Endothelial cell of umbilical vein (primary cell): ENCODE results near the gene TMOD2. TPM values are rescaled to one million over a fixed set of nuclear protein-coding genes. Genes with fewer than 3 reads are reported as not detected.
A peak's percentile ranks its signal among the peaks of the same experiment; 100 is the strongest.

Source experiments
- BruUV-seq: library from RNA; stranded (reverse); fragments of 400-500 nt; replicated peaks from 2 replicates; lab custom pipeline; 2021; lab: Mats Ljungman, UMichigan
- CTCF ChIA-PET: fragments of 300-600, 350-600 bp; sonication (Branson Sonifier 250); formaldehyde crosslinking; loops from one replicate; lab custom pipeline; 2021; ENCODE audit warnings: antibody characterized with exemption, inconsistent platforms; lab: Charles Lee
- POLR2A ChIA-PET: fragments of 300-600, 350-600 bp; sonication (Branson Sonifier 250); formaldehyde crosslinking; loops from one replicate; lab custom pipeline; 2021; ENCODE audit warnings: antibody characterized with exemption, inconsistent platforms; lab: Charles Lee
- DNase-seq: peaks from one replicate; pipeline ENCODE4 v3.0.0-alpha.2; 2011; ENCODE audit warnings: low read depth, low spot score
- FAIRE-seq: peaks from 2 replicates; lab custom pipeline; 2011; peaks lifted over from hg19 to GRCh38; lab: Jason Lieb, UNC
- H2AFZ ChIP-seq: 2 replicates; pipeline ENCODE4 v1.6.0; 2012; ENCODE audit warnings: low read depth, low read length, control low read depth, inconsistent platforms
- H3K27ac ChIP-seq: 2 replicates; pipeline ENCODE4 v1.5.1; 2011; ENCODE audit warnings: low read depth, mild to moderate bottlenecking, control low read depth, low read length, moderate library complexity; ENCODE audit not compliant: insufficient read depth
- H3K27me3 ChIP-seq, 2 experiments: 2 replicates each; pipeline versions ENCODE4 v1.6.0 to v1.6.1; 2011; ENCODE audit warnings: low read length in 2 of 2, mixed read lengths in 1 of 2; ENCODE audit not compliant: control insufficient read depth in 2 of 2, insufficient read depth in 2 of 2
- H3K36me3 ChIP-seq, 2 experiments: 2 replicates in 1 of 2; 3 replicates in 1 of 2; pipeline ENCODE4 v1.5.1; 2011; ENCODE audit warnings: low read length in 2 of 2, mild to moderate bottlenecking in 1 of 2, moderate library complexity in 1 of 2; ENCODE audit not compliant: control insufficient read depth in 2 of 2, insufficient read depth in 2 of 2; ENCODE audit errors: extremely low read depth in 1 of 2
- H3K4me1 ChIP-seq: 3 replicates; pipeline ENCODE4 v1.5.1; 2011; ENCODE audit warnings: mild to moderate bottlenecking, low read length; ENCODE audit not compliant: control insufficient read depth, insufficient read depth; ENCODE audit errors: extremely low read depth
- H3K4me2 ChIP-seq: 2 replicates; pipeline ENCODE4 v1.6.1; 2011; ENCODE audit warnings: low read length, control low read depth, mixed read lengths; ENCODE audit not compliant: insufficient read depth
- H3K4me3 ChIP-seq, 3 experiments: fragments of 200-600 bp in 1 of 3; sonication (generic), shearing (Covaris generic) in 1 of 3; replicated peaks in 1 of 3; 2 replicates each; pipeline ENCODE4 v1.5.1; 2011 to 2016; ENCODE audit warnings: control low read depth in 3 of 3, low read length in 3 of 3, mild to moderate bottlenecking in 2 of 3, inconsistent platforms in 1 of 3, low read depth in 1 of 3, moderate library complexity in 1 of 3; ENCODE audit not compliant: insufficient read depth in 1 of 3
- H3K79me2 ChIP-seq: 2 replicates; pipeline ENCODE4 v1.6.0; 2012; ENCODE audit warnings: low read length, inconsistent platforms; ENCODE audit not compliant: control insufficient read depth, insufficient read depth
- H3K9ac ChIP-seq: replicated peaks from 2 replicates; pipeline ENCODE3; 2011; ENCODE audit warnings: low read length, control low read depth; ENCODE audit not compliant: insufficient read depth; ENCODE audit errors: extremely low read depth
- H3K9me1 ChIP-seq: replicated peaks from 3 replicates; pipeline ENCODE4 v1.6.0; 2011; ENCODE audit warnings: mild to moderate bottlenecking, low read length; ENCODE audit not compliant: control insufficient read depth, insufficient read depth; ENCODE audit errors: extremely low read depth
- H3K9me3 ChIP-seq: replicated peaks from 2 replicates; pipeline ENCODE4 v1.5.1; 2012; ENCODE audit warnings: low read length, inconsistent platforms; ENCODE audit not compliant: control insufficient read depth, insufficient read depth
- H4K20me1 ChIP-seq: replicated peaks from 2 replicates; pipeline ENCODE3; 2011; ENCODE audit warnings: mild to moderate bottlenecking, low read length; ENCODE audit not compliant: control insufficient read depth, insufficient read depth; ENCODE audit errors: extremely low read depth
- EZH2 ChIP-seq: IDR thresholded peaks from 2 replicates; pipeline ENCODE4 v1.6.1; 2012; ENCODE audit warnings: borderline replicate concordance, low read depth, mild to moderate bottlenecking, moderate library complexity, low read length, inconsistent platforms; ENCODE audit not compliant: severe bottlenecking
- FOS ChIP-seq: IDR thresholded peaks from 2 replicates; pipeline ENCODE4 v1.6.1; 2011; ENCODE audit warnings: mild to moderate bottlenecking, low read length, moderate library complexity, borderline replicate concordance; ENCODE audit not compliant: insufficient read depth
- GATA2 ChIP-seq: IDR thresholded peaks from 2 replicates; pipeline ENCODE4 v1.7.0; 2011; ENCODE audit warnings: low read depth, mild to moderate bottlenecking, moderate library complexity, mixed read lengths, low read length; ENCODE audit not compliant: insufficient read length, insufficient read depth
- JUN ChIP-seq: IDR thresholded peaks from 2 replicates; pipeline ENCODE4 v1.6.1; 2011; ENCODE audit warnings: borderline replicate concordance, low read depth; ENCODE audit not compliant: insufficient read length, insufficient read depth
- MAX ChIP-seq: IDR thresholded peaks from 2 replicates; pipeline ENCODE4 v1.6.1; 2011; ENCODE audit not compliant: insufficient read depth, insufficient read length
- MYC ChIP-seq: IDR thresholded peaks from one replicate; pipeline ENCODE4 v1.6.1; 2011; ENCODE audit warnings: mild to moderate bottlenecking, low read depth, low read length
- POLR2A ChIP-seq: IDR thresholded peaks from 2 replicates; pipeline ENCODE4 v1.6.1; 2012; ENCODE audit warnings: low read depth, mild to moderate bottlenecking, control low read depth, low read length
- POLR2AphosphoS5 ChIP-seq: IDR thresholded peaks from 2 replicates; pipeline ENCODE4 v1.6.1; 2012; ENCODE audit warnings: low read depth, mild to moderate bottlenecking, control low read depth, low read length, moderate library complexity; ENCODE audit not compliant: insufficient read depth
- dilution Hi-C: fragments of 300-500 bp; cut with MboI; formaldehyde crosslinking; loops from one replicate; pipeline ENCODE4 v1.15.0; 2019; ENCODE audit warnings: low sequenced_read_pairs; ENCODE audit not compliant: extremely low pct_ligation_motif_present
- intact Hi-C: fragments of 100-400 bp; cut with micrococcal nuclease; formaldehyde crosslinking; loops from one replicate; pipeline ENCODE4 v1.10.0; 2022
- polyA plus RNA-seq, 4 experiments: library from polyadenylated mRNA; depleted of rRNA in 3 of 4; stranded (reverse) in 3 of 4; unstranded in 1 of 4; fragments of >200 nt; gene quantifications; 2 replicates each; pipeline versions ENCODE4 v1.2.1 to v1.2.3, GENCODE V29; 2011 to 2012; ENCODE audit warnings: missing spikeins in 1 of 4
- total RNA-seq: library from RNA; stranded (reverse); gene quantifications from 2 replicates; pipeline ENCODE4 v1.2.3, GENCODE V29; 2021
- TF ChIP-seq, protein P1 (sequence below), 2 donors: IDR thresholded peaks; 1 replicate in 1 of 2; 2 replicates in 1 of 2; pipeline ENCODE4 v1.5.1; 2011; ENCODE audit warnings: low read length in 2 of 2, mild to moderate bottlenecking in 2 of 2, moderate library complexity in 2 of 2, control low read depth in 1 of 2, inconsistent platforms in 1 of 2, low read depth in 1 of 2; ENCODE audit not compliant: insufficient read depth in 1 of 2; ENCODE audit errors: extremely low read depth in 1 of 2

The TMOD2 gene
- total and polyA plus RNA-seq, 2 donors (not counting 3 experiments of a cell fraction or from before 2014, with no cell fraction given), result 0.46 to 2.7 TPM

- dilution Hi-C loops, result no loop called here
Observed at GRCh38 chr15:51814606-51815005, 63.2 kb downstream of the TMOD2 start.

DNA sequence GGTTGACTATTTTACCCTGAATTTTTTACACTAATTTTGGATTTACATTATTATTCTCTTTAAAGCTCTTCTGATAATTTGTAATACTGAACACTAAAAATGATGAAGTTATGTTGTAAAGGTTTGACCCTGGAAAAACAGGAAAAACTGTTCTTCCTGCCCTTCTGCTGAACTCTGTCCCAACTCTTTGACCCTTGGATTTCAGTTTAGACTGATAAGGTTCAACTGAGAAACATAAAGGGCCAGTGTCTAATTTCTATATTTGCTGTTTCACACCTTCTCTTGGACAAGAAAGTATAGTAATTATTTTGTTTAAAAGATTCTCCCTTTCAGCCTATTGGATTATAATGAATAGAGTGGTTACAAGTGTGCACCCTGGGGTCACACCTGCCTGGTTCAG, 65.2 kb downstream of the TMOD2 start:
- intact Hi-C loops, result no loop called here
- no peak overlapping the region for H3K4me3 ChIP-seq
- H3K4me1 ChIP-seq, result peaks cover 5% of the 10 kb centered on the region
- H3K9ac ChIP-seq, result no peak overlapping the region
- no peaks in the 10 kb centered on the region for H3K36me3 ChIP-seq
- no peaks in the 10 kb centered on the region for H4K20me1 ChIP-seq
- H3K9me1 ChIP-seq, result no peaks in the 10 kb centered on the region
- ChIA-PET CTCF (no interaction called here), POLR2A (no interaction called here)
- TF ChIP-seq POLR2AphosphoS5 (no peak), GATA2 (no peak), POLR2A (no peak), JUN (no peak), EZH2 (no peak), FOS (no peak), MAX (no peak), MYC (no peak)
- TF ChIP-seq, protein P1, sequence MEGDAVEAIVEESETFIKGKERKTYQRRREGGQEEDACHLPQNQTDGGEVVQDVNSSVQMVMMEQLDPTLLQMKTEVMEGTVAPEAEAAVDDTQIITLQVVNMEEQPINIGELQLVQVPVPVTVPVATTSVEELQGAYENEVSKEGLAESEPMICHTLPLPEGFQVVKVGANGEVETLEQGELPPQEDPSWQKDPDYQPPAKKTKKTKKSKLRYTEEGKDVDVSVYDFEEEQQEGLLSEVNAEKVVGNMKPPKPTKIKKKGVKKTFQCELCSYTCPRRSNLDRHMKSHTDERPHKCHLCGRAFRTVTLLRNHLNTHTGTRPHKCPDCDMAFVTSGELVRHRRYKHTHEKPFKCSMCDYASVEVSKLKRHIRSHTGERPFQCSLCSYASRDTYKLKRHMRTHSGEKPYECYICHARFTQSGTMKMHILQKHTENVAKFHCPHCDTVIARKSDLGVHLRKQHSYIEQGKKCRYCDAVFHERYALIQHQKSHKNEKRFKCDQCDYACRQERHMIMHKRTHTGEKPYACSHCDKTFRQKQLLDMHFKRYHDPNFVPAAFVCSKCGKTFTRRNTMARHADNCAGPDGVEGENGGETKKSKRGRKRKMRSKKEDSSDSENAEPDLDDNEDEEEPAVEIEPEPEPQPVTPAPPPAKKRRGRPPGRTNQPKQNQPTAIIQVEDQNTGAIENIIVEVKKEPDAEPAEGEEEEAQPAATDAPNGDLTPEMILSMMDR (IDR thresholded peaks at IDR 0.05; ENCODE audit: extremely low read depth in 1 of 2, insufficient read depth in 1 of 2, low read depth in 1 of 2, low read length in 2 of 2), result no peak
- BruUV-seq, result no TSS peak
- H3K4me2 ChIP-seq, result no peak overlapping the region
- DNase-seq (peak; percentile 55), FAIRE-seq (peak; percentile 56)
- no peaks in the 10 kb centered on the region for H3K79me2 ChIP-seq
- H2AFZ ChIP-seq, result no peak overlapping the region
- dilution Hi-C loops, result no loop called here
- H3K9me3 ChIP-seq, result no peaks in the 10 kb centered on the region
- no peak overlapping the region for H3K27ac ChIP-seq
- no peaks in the 10 kb centered on the region for H3K27me3 ChIP-seq

More at GRCh38 chr15:51814606-51815005, 63.2 kb downstream of the TMOD2 start:
- H3K4me3 ChIP-seq, result no peak overlapping the region
- no peaks in the 10 kb centered on the region for H3K9me3 ChIP-seq
- H4K20me1 ChIP-seq, result no peaks in the 10 kb centered on the region
- no peaks in the 10 kb centered on the region for H3K27me3 ChIP-seq
- H3K36me3 ChIP-seq, result no peaks in the 10 kb centered on the region
- FAIRE-seq (no peak), DNase-seq (no peak)
- intact Hi-C loops, result no loop called here
- no peak overlapping the region for H3K9ac ChIP-seq
- no peaks in the 10 kb centered on the region for H3K79me2 ChIP-seq
- ChIA-PET POLR2A (no interaction called here), CTCF (interaction anchor here (0.8 kb wide), 1 partner anchor 38 kb away, joined by 3 read pairs; no protein-coding TSS in a partner anchor)
- no TSS peak for BruUV-seq
- TF ChIP-seq FOS, result no peak
- no peak for TF ChIP-seq MYC
- no peak for TF ChIP-seq MAX
- TF ChIP-seq GATA2, result no peak
- no peak for TF ChIP-seq POLR2AphosphoS5
- no peak overlapping the region for H3K27ac ChIP-seq
- no peak overlapping the region for H3K4me2 ChIP-seq
- H3K9me1 ChIP-seq, result no peaks in the 10 kb centered on the region
- H2AFZ ChIP-seq, result no peak overlapping the region
- H3K4me1 ChIP-seq, result peaks cover 5% of the 10 kb centered on the region
